ENCODE measurements around the gene SUN3. TPM values are rescaled to one million over a fixed set of nuclear protein-coding genes. Genes with fewer than 3 reads are reported as not detected.

SUN3 gene
- total and polyA plus RNA-seq, 9 of the 15 experiments (the other 6 are each of a cell fraction or from before 2014, with no cell fraction given): 0.04 to 0.06 TPM; not detected in 7

DNA sequence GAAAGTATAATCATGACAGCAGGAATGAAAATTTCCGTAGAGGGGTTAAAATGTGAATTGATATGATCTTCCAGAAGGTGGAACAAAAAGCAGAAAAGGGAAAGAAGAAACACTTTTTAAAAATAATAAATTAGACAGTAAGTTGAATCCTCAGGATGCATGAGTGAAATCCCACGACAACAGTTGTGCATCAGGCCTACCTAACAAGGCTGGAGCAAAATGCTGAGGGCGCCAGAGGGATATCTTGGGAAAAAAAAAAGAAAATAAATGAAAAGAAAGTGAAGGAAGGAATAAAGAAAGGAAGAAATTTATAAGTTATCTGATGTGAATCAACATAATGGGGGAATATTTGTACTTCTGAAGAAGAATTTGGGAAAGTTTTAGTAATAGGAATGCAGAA is 36.5 kb downstream of the SUN3 start:
- no peak overlapping the region for H3K4me2 ChIP-seq (ENCODE audit: insufficient read depth, low read length)
- BruUV-seq (replicated peaks): no TSS peak
- H3K4me1 ChIP-seq (replicated peaks in 1 of 2; ENCODE audit: control insufficient read depth in 2 of 2, insufficient read depth in 2 of 2, low read length in 2 of 2): peaks cover 0 to 8% of the 10 kb centered on the region in 2 experiments; a peak in 2 of 5 replicates
- H3K27me3 ChIP-seq (ENCODE audit: control insufficient read depth in 2 of 2, insufficient read depth in 2 of 2, low read length in 2 of 2): no peaks in the 10 kb centered on the region
- no peak overlapping the region for H3K9ac ChIP-seq (ENCODE audit: insufficient read depth in 1 of 2, low read depth in 2 of 2, low read length in 2 of 2)
- TF ChIP-seq SAFB (IDR thresholded peaks at IDR 0.05; ENCODE audit: borderline replicate concordance, low read depth, low read length) (no peak), SRSF9 (IDR thresholded peaks at IDR 0.05; ENCODE audit: borderline replicate concordance, low read depth, low read length) (no peak), RBM15 (IDR thresholded peaks at IDR 0.05; ENCODE audit: insufficient read depth, low read length) (no peak), RBBP5 (IDR thresholded peaks at IDR 0.05; ENCODE audit: borderline replicate concordance, insufficient read depth, low read length, poor library complexity, severe bottlenecking) (no peak), TFAM (CRISPR knock-in tag; conservative IDR thresholded peaks at IDR 0.05) (no peak), HES1 (IDR thresholded peaks at IDR 0.05; ENCODE audit: low read depth) (no peak), CREB5 (CRISPR knock-in tag; IDR thresholded peaks at IDR 0.05) (no peak), NCOA6 (IDR thresholded peaks at IDR 0.05) (no peak)
- TF ChIP-seq, protein P1, sequence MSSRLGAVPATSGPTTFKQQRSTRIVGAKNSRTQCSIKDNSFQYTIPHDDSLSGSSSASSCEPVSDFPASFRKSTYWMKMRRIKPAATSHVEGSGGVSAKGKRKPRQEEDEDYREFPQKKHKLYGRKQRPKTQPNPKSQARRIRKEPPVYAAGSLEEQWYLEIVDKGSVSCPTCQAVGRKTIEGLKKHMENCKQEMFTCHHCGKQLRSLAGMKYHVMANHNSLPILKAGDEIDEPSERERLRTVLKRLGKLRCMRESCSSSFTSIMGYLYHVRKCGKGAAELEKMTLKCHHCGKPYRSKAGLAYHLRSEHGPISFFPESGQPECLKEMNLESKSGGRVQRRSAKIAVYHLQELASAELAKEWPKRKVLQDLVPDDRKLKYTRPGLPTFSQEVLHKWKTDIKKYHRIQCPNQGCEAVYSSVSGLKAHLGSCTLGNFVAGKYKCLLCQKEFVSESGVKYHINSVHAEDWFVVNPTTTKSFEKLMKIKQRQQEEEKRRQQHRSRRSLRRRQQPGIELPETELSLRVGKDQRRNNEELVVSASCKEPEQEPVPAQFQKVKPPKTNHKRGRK (tag; IDR thresholded peaks at IDR 0.05): 0 out of 2 replicates have a peak, but pooled peaks have one; percentile 37
- H3K27ac ChIP-seq (ENCODE audit: extremely low read depth, low read depth, low read length): no peak overlapping the region
- in situ Hi-C loops (cut with MboI): no loop called here
- H4K20me1 ChIP-seq (replicated peaks; ENCODE audit: control insufficient read depth, insufficient read depth, low read length): no peaks in the 10 kb centered on the region; the same call in 1 of the 2 replicates
- ChIA-PET CTCF (ENCODE audit: low intra/inter-chr PET ratio) (interaction anchor here (0.6 to 0.7 kb wide), 2 partner anchors 100 to 117 kb away, joined by 3 read pairs; no protein-coding TSS in a partner anchor), POLR2A (interaction anchor here (0.6 kb wide), 1 partner anchor 20 kb away, joined by 3 read pairs; no protein-coding TSS in a partner anchor)
- intact Hi-C loops (cut with micrococcal nuclease): no loop called here
- ATAC-seq (no peak), DNase-seq (ENCODE audit: extremely low read depth in 1 of 4, low spot score in 3 of 4) (no peak), FAIRE-seq (no peak)
- H3K4me3 ChIP-seq: no peak overlapping the region
- H3K9me3 ChIP-seq (replicated peaks; ENCODE audit: control insufficient read depth, insufficient read depth, low read depth, low read length): no peaks in the 10 kb centered on the region
- no peaks in the 10 kb centered on the region for H3K36me3 ChIP-seq (ENCODE audit: control insufficient read depth, insufficient read depth, low read length)
- H3K79me2 ChIP-seq (ENCODE audit: control insufficient read depth, insufficient read depth, low read length): no peaks in the 10 kb centered on the region
- H3K9me1 ChIP-seq (ENCODE audit: control insufficient read depth, insufficient read depth, low read length): no peaks in the 10 kb centered on the region
- WGBS (ENCODE audit: insufficient coverage, low coverage, missing lambda C conversion rate): 70% methylated on average over 3 of the region's 3 CpGs
- no peak overlapping the region for H2AFZ ChIP-seq (ENCODE audit: low read depth, low read length)
